Hematopoietic multipotent progenitor cell treated with erythropoietin and hydrocortisone succinate and interleukin-3 and kit ligand, for 8 days (in vitro differentiated cells): ENCODE data around the gene RMRP.

Source experiments
- DNase-seq: peaks from one replicate; pipeline ENCODE4 v3.0.0-alpha.2; 2015

The RMRP gene

GRCh38 chr9:35686222-35687203, 28.7 kb upstream of the RMRP start:
- no peak for DNase-seq

GRCh38 chr9:35685506-35685905, 27.7 kb upstream of the RMRP start:
- no peak for DNase-seq

GRCh38 chr9:35684921-35685320, 27.1 kb upstream of the RMRP start:
- DNase-seq, result no peak

GRCh38 chr9:35683323-35683722, 25.5 kb upstream of the RMRP start:
- no peak for DNase-seq

GRCh38 chr9:35682520-35683315, 24.9 kb upstream of the RMRP start:
- DNase-seq, result no peak

GRCh38 chr9:35682051-35682450, 24.2 kb upstream of the RMRP start:
- DNase-seq, result no peak

- no peak for DNase-seq
Measured at GRCh38 chr9:35681341-35682002, 23.7 kb upstream of the RMRP start.

- no peak for DNase-seq
Measured at GRCh38 chr9:35680331-35681105, 22.7 kb upstream of the RMRP start.

- DNase-seq, result no peak
Measured at GRCh38 chr9:35679766-35680330, 22.0 kb upstream of the RMRP start.

GRCh38 chr9:35679091-35679490, 21.3 kb upstream of the RMRP start:
- no peak for DNase-seq

GRCh38 chr9:35675732-35676392, 18.0 kb upstream of the RMRP start:
- no peak for DNase-seq

- DNase-seq, result no peak
Measured at GRCh38 chr9:35675204-35675603, 17.4 kb upstream of the RMRP start.

- no peak for DNase-seq
Measured at GRCh38 chr9:35674025-35674361, 16.2 kb upstream of the RMRP start.

- DNase-seq, result no peak
Measured at GRCh38 chr9:35673132-35674024, 15.6 kb upstream of the RMRP start, which contains the start of gene CA9. Gene CA9, plus strand, starts transcription at chr9:35673928. Its CDS starts 32 bp downstream, at chr9:35673960.

GRCh38 chr9:35669331-35670145, 11.7 kb upstream of the RMRP start:
- no peak for DNase-seq

GRCh38 chr9:35667939-35668338, 10.1 kb upstream of the RMRP start:
- DNase-seq, result no peak

- no peak for DNase-seq
Measured at GRCh38 chr9:35666549-35666948, 8.7 kb upstream of the RMRP start.

GRCh38 chr9:35666045-35666444, 8.2 kb upstream of the RMRP start:
- DNase-seq, result no peak

- no peak for DNase-seq
Measured at GRCh38 chr9:35665471-35665818, 7.6 kb upstream of the RMRP start.
